Measurements from ENCODE around the gene FLCN.

GRCh38 chr17:17217995-17218394 lies 19.0 kb downstream of the FLCN start:
- TF ChIP-seq GATA2 (IDR thresholded peaks at IDR 0.05; ENCODE audit: low read depth, low read length) (no peak), GATA3 (IDR thresholded peaks at IDR 0.05; ENCODE audit: low read depth, low read length) (no peak)
